ENCODE measurements around the gene ADCK2.

Gene ADCK2

GRCh38 chr7:140723574-140723973 lies 50.8 kb downstream of the ADCK2 start:
- Histone ChIP-seq H3K27me3 (ENCODE audit: insufficient read depth, poor library complexity, severe bottlenecking) (no peaks in the 10 kb centered on the region), H3K4me3 (replicated peaks; ENCODE audit: insufficient read depth, low read length) (no peak overlapping the region), H3K27ac (replicated peaks) (no peak overlapping the region)
- DNase-seq (ENCODE audit: low read depth in 1 of 2, low spot score in 1 of 2), result no peak
- no peak for TF ChIP-seq CTCF (IDR thresholded peaks at IDR 0.05; ENCODE audit: insufficient read depth, low read length)
- no peak for TF ChIP-seq SPI1 (IDR thresholded peaks at IDR 0.05; ENCODE audit: borderline replicate concordance, low read depth)
- TF ChIP-seq REST (IDR thresholded peaks at IDR 0.05; ENCODE audit: insufficient replicate concordance, low read depth), result no peak
- no peak for TF ChIP-seq POLR2AphosphoS5 (IDR thresholded peaks at IDR 0.05; ENCODE audit: low read depth)
- TF ChIP-seq GABPA (IDR thresholded peaks at IDR 0.05; ENCODE audit: low read depth), result no peak

- Histone ChIP-seq H3K4me3 (replicated peaks; ENCODE audit: insufficient read depth, low read length) (no peak overlapping the region), H3K27me3 (ENCODE audit: insufficient read depth, poor library complexity, severe bottlenecking) (no peaks in the 10 kb centered on the region), H3K27ac (replicated peaks) (no peak overlapping the region)
- TF ChIP-seq CTCF (IDR thresholded peaks at IDR 0.05; ENCODE audit: insufficient read depth, low read length) (no peak), POLR2AphosphoS5 (IDR thresholded peaks at IDR 0.05; ENCODE audit: low read depth) (no peak), REST (IDR thresholded peaks at IDR 0.05; ENCODE audit: insufficient replicate concordance, low read depth) (no peak), SPI1 (IDR thresholded peaks at IDR 0.05; ENCODE audit: borderline replicate concordance, low read depth) (no peak), GABPA (IDR thresholded peaks at IDR 0.05; ENCODE audit: low read depth) (no peak)
- DNase-seq (ENCODE audit: low read depth in 1 of 2, low spot score in 1 of 2), result no peak
These were observed 52.0 kb downstream of the ADCK2 start for GRCh38 chr7:140724706-140725105.

- Histone ChIP-seq H3K27ac (replicated peaks) (no peak overlapping the region), H3K4me3 (replicated peaks; ENCODE audit: insufficient read depth, low read length) (no peak overlapping the region), H3K27me3 (ENCODE audit: insufficient read depth, poor library complexity, severe bottlenecking) (no peaks in the 10 kb centered on the region)
- no peak for TF ChIP-seq SPI1 (IDR thresholded peaks at IDR 0.05; ENCODE audit: borderline replicate concordance, low read depth)
- no peak for TF ChIP-seq POLR2AphosphoS5 (IDR thresholded peaks at IDR 0.05; ENCODE audit: low read depth)
- TF ChIP-seq REST (IDR thresholded peaks at IDR 0.05; ENCODE audit: insufficient replicate concordance, low read depth), result no peak
- TF ChIP-seq CTCF (IDR thresholded peaks at IDR 0.05; ENCODE audit: insufficient read depth, low read length), result no peak
- TF ChIP-seq GABPA (IDR thresholded peaks at IDR 0.05; ENCODE audit: low read depth), result no peak
- DNase-seq (ENCODE audit: low read depth in 1 of 2, low spot score in 1 of 2), result no peak
These were observed 53.5 kb downstream of the ADCK2 start for GRCh38 chr7:140726281-140726680.
